Neutrophil (primary cell): ENCODE data around the gene CEACAM5.
A peak's percentile ranks its signal among the peaks of the same experiment; 100 is the strongest.
"Not testable (repeated sequence)": the region's sequence is repeated elsewhere in the genome, so short reads cannot be mapped to it uniquely, and the experiment has no call there.

Source experiments
- H3K27ac ChIP-seq: fragments of 200-600 bp; sonication (generic); 2 replicates; pipeline ENCODE4 v1.5.1; 2016; ENCODE audit warnings: mild to moderate bottlenecking, moderate library complexity
- H3K27me3 ChIP-seq: fragments of 200-600 bp; sonication (generic); 2 replicates; pipeline ENCODE4 v1.6.0; 2016; ENCODE audit warnings: mild to moderate bottlenecking
- H3K36me3 ChIP-seq: fragments of 200-600 bp; sonication (generic); 2 replicates; pipeline ENCODE4 v1.5.1; 2017
- H3K4me1 ChIP-seq, 2 experiments: fragments of 200-600 bp in 1 of 2; sonication (generic) in 1 of 2; 1 replicate in 1 of 2; 2 replicates in 1 of 2; pipeline versions ENCODE4 v1.5.1 to v1.6.1; 2013 to 2016; ENCODE audit warnings: low read depth in 1 of 2, low read length in 1 of 2, mild to moderate bottlenecking in 1 of 2, moderate library complexity in 1 of 2; ENCODE audit not compliant: control insufficient read depth in 1 of 2, insufficient read depth in 1 of 2
- H3K4me3 ChIP-seq, 2 experiments: fragments of 200-600 bp in 1 of 2; sonication (generic) in 1 of 2; 1 replicate in 1 of 2; 2 replicates in 1 of 2; pipeline ENCODE4 v1.5.1; 2013 to 2016; ENCODE audit warnings: low read depth in 1 of 2, low read length in 1 of 2, mild to moderate bottlenecking in 1 of 2, moderate library complexity in 1 of 2
- H3K9me3 ChIP-seq: fragments of 200-600 bp; sonication (generic); 2 replicates; pipeline ENCODE4 v1.5.1; 2016
- CTCF ChIP-seq: fragments of 200-600 bp; sonication (generic); IDR thresholded peaks from 2 replicates; pipeline ENCODE4 v1.5.1; 2016; ENCODE audit warnings: antibody characterized with exemption

The CEACAM5 gene

GRCh38 chr19:41741244-41741554, 32.8 kb downstream of the CEACAM5 start:
- H3K4me3 ChIP-seq: no peak overlapping the region
- no peak for TF ChIP-seq CTCF
- H3K27ac ChIP-seq: no peak overlapping the region
- no peaks in the 10 kb centered on the region for H3K36me3 ChIP-seq
- H3K4me1 ChIP-seq: peaks cover 34 to 40% of the 10 kb centered on the region in 2 experiments
- H3K9me3 ChIP-seq: no peaks in the 10 kb centered on the region
- no peaks in the 10 kb centered on the region for H3K27me3 ChIP-seq

- no peak for TF ChIP-seq CTCF
- Histone ChIP-seq H3K9me3 (no peaks in the 10 kb centered on the region), H3K36me3 (no peaks in the 10 kb centered on the region), H3K27me3 (no peaks in the 10 kb centered on the region), H3K27ac (peak overlapping the region; percentile 88), H3K4me1 (peaks cover 53 to 66% of the 10 kb centered on the region in 2 experiments), H3K4me3 (peak overlapping the region; percentile 0 to 48)
These were observed 36.4 kb downstream of the CEACAM5 start for GRCh38 chr19:41744850-41745249.

- Histone ChIP-seq H3K4me1 (peaks cover 56 to 71% of the 10 kb centered on the region in 2 experiments), H3K36me3 (no peaks in the 10 kb centered on the region), H3K27ac (peak overlapping the region; percentile 88), H3K27me3 (no peaks in the 10 kb centered on the region), H3K4me3 (peak overlapping the region; percentile 45 to 48), H3K9me3 (no peaks in the 10 kb centered on the region)
- TF ChIP-seq CTCF: no peak
These were observed 37.3 kb downstream of the CEACAM5 start for GRCh38 chr19:41745756-41746155.

- Histone ChIP-seq H3K27me3 (no peaks in the 10 kb centered on the region), H3K9me3 (no peaks in the 10 kb centered on the region), H3K4me3 (peak overlapping the region; percentile 45 to 48), H3K36me3 (no peaks in the 10 kb centered on the region), H3K27ac (peak overlapping the region; percentile 88), H3K4me1 (peaks cover 65 to 80% of the 10 kb centered on the region in 2 experiments)
- TF ChIP-seq CTCF: peak; percentile 71
These were observed 38.3 kb downstream of the CEACAM5 start for GRCh38 chr19:41746593-41747227.

- Histone ChIP-seq H3K36me3 (no peaks in the 10 kb centered on the region), H3K9me3 (no peaks in the 10 kb centered on the region), H3K4me3 (no peak overlapping the region), H3K27ac (no peak overlapping the region), H3K27me3 (no peaks in the 10 kb centered on the region), H3K4me1 (peaks cover 76 to 85% of the 10 kb centered on the region in 2 experiments)
- TF ChIP-seq CTCF: no peak
These were observed 39.6 kb downstream of the CEACAM5 start for GRCh38 chr19:41748012-41748411.

GRCh38 chr19:41750248-41751134, 42.1 kb downstream of the CEACAM5 start:
- H3K36me3 ChIP-seq, H3K27me3 ChIP-seq: not testable (repeated sequence)

More at GRCh38 chr19:41750248-41751134, 42.1 kb downstream of the CEACAM5 start:
- not testable (repeated sequence) for H3K4me3 ChIP-seq, H3K9me3 ChIP-seq
- peak overlapping the region; percentile 38 for H3K27ac ChIP-seq
- peaks cover 76 to 85% of the 10 kb centered on the region in 2 experiments for H3K4me1 ChIP-seq
